ENCODE results near the gene UTY.

DNA sequence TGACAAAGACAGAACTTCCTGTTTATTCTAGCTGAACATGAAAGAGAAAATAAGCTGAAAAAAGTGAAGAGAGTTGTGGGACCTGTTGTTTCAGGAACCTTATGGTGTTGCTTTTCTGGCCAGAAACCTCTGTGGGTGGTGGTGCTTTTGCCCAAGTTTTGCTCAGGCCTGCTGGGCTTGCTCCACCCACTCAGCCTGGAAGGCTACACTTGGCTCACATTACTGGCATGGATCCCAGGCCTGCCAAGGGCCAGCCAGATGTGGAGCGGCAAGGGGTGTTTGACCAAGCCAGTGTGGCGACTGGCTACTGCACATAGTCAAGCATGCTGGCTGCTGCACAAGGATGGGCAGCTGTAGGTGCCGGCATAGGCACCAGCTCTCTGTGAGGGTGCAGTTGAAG, 245.9 kb downstream of the UTY start:
- TF ChIP-seq, protein P1, sequence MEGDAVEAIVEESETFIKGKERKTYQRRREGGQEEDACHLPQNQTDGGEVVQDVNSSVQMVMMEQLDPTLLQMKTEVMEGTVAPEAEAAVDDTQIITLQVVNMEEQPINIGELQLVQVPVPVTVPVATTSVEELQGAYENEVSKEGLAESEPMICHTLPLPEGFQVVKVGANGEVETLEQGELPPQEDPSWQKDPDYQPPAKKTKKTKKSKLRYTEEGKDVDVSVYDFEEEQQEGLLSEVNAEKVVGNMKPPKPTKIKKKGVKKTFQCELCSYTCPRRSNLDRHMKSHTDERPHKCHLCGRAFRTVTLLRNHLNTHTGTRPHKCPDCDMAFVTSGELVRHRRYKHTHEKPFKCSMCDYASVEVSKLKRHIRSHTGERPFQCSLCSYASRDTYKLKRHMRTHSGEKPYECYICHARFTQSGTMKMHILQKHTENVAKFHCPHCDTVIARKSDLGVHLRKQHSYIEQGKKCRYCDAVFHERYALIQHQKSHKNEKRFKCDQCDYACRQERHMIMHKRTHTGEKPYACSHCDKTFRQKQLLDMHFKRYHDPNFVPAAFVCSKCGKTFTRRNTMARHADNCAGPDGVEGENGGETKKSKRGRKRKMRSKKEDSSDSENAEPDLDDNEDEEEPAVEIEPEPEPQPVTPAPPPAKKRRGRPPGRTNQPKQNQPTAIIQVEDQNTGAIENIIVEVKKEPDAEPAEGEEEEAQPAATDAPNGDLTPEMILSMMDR (IDR thresholded peaks at IDR 0.05) = no peak
- TF ChIP-seq POLR2A (IDR thresholded peaks at IDR 0.05) = no peak
